H9 (cell line): ENCODE measurements around the gene DEFB132. TPM values are rescaled to one million over a fixed set of nuclear protein-coding genes. Genes with fewer than 3 reads are reported as not detected.

Experiments used
- DNase-seq: peaks from one replicate; pipeline ENCODE4 v3.0.0-alpha.2; 2017
- H2AFZ ChIP-seq: one replicate; pipeline ENCODE4 v1.6.1; 2013; ENCODE audit warnings: mild to moderate bottlenecking, low read length, control low read depth, moderate library complexity
- H2AK5ac ChIP-seq: 2 replicates; pipeline ENCODE4 v1.6.1; 2013; ENCODE audit warnings: low read length, control low read depth, mixed read lengths; ENCODE audit not compliant: insufficient read length
- H2BK120ac ChIP-seq: one replicate; pipeline ENCODE4 v1.6.1; 2013; ENCODE audit warnings: low read depth, mild to moderate bottlenecking, low read length, control low read depth, inconsistent platforms; ENCODE audit not compliant: poor library complexity, severe bottlenecking
- H2BK12ac ChIP-seq: 2 replicates; pipeline ENCODE4 v1.6.1; 2013; ENCODE audit warnings: low read length, control low read depth, mixed read lengths, low read depth; ENCODE audit not compliant: insufficient read length
- H2BK15ac ChIP-seq: 2 replicates; pipeline ENCODE4 v1.6.1; 2013; ENCODE audit warnings: low read depth, low read length, control low read depth
- H2BK20ac ChIP-seq: one replicate; pipeline ENCODE4 v1.6.1; 2013; ENCODE audit warnings: low read depth, mild to moderate bottlenecking, low read length, control low read depth, inconsistent platforms; ENCODE audit not compliant: poor library complexity, severe bottlenecking
- H2BK5ac ChIP-seq: 2 replicates; pipeline ENCODE4 v1.6.1; 2013; ENCODE audit warnings: low read length, control low read depth, mixed read lengths; ENCODE audit not compliant: insufficient read length
- H3K14ac ChIP-seq: 2 replicates; pipeline ENCODE4 v1.6.1; 2013; ENCODE audit warnings: low read length, control low read depth; ENCODE audit not compliant: insufficient read depth
- H3K18ac ChIP-seq: 2 replicates; pipeline ENCODE4 v1.6.1; 2013; ENCODE audit warnings: low read depth, mild to moderate bottlenecking, mixed read lengths, low read length, control low read depth; ENCODE audit not compliant: insufficient read length
- H3K23ac ChIP-seq: 2 replicates; pipeline ENCODE4 v1.6.1; 2013; ENCODE audit warnings: low read length, control low read depth, mixed read lengths, low read depth; ENCODE audit not compliant: insufficient read length
- H3K23me2 ChIP-seq: 2 replicates; pipeline ENCODE4 v1.6.1; 2013; ENCODE audit warnings: low read depth, mild to moderate bottlenecking, mixed read lengths, low read length, control low read depth; ENCODE audit not compliant: insufficient read length, poor library complexity, severe bottlenecking
- H3K27ac ChIP-seq: 2 replicates; pipeline ENCODE4 v1.5.1; 2013; ENCODE audit warnings: low read length, control low read depth, mixed read lengths, low read depth; ENCODE audit not compliant: insufficient read length
- H3K27me3 ChIP-seq: 2 replicates; pipeline ENCODE4 v1.6.1; 2013; ENCODE audit warnings: low read length, control low read depth, inconsistent platforms; ENCODE audit not compliant: insufficient read depth
- H3K4ac ChIP-seq: 2 replicates; pipeline ENCODE4 v1.6.1; 2013; ENCODE audit warnings: low read depth, mild to moderate bottlenecking, control low read depth, inconsistent platforms, low read length, moderate library complexity
- H3K4me1 ChIP-seq: 2 replicates; pipeline ENCODE4 v1.6.1; 2013; ENCODE audit warnings: low read length, control low read depth, inconsistent platforms; ENCODE audit not compliant: insufficient read depth
- H3K4me2 ChIP-seq: 2 replicates; pipeline ENCODE4 v1.6.1; 2013; ENCODE audit warnings: low read length, control low read depth, mixed read lengths; ENCODE audit not compliant: insufficient read length, insufficient read depth
- H3K56ac ChIP-seq: 2 replicates; pipeline ENCODE4 v1.6.1; 2013; ENCODE audit warnings: low read depth, mild to moderate bottlenecking, mixed read lengths, low read length, control low read depth; ENCODE audit not compliant: insufficient read length
- H3K79me1 ChIP-seq: 2 replicates; pipeline ENCODE4 v1.6.1; 2013; ENCODE audit warnings: low read depth, mild to moderate bottlenecking, moderate library complexity, low read length, control low read depth, inconsistent platforms; ENCODE audit not compliant: insufficient read depth, poor library complexity, severe bottlenecking
- H3K79me2 ChIP-seq: 2 replicates; pipeline ENCODE4 v1.6.1; 2013; ENCODE audit warnings: low read length, control low read depth, inconsistent platforms; ENCODE audit not compliant: insufficient read depth
- H3K9ac ChIP-seq: 2 replicates; pipeline ENCODE4 v1.6.1; 2013; ENCODE audit warnings: low read length, control low read depth, mixed read lengths; ENCODE audit not compliant: insufficient read length; ENCODE audit errors: extremely low read depth
- H3K9me3 ChIP-seq: one replicate; pipeline ENCODE4 v1.6.1; 2013; ENCODE audit warnings: low read depth, low read length, inconsistent platforms; ENCODE audit not compliant: control insufficient read depth
- H3T11ph ChIP-seq: one replicate; pipeline ENCODE4 v1.6.1; 2013; ENCODE audit warnings: mild to moderate bottlenecking, low read length, control low read depth, inconsistent platforms
- H4K20me1 ChIP-seq: one replicate; pipeline ENCODE4 v1.6.1; 2013; ENCODE audit not compliant: control insufficient read depth, insufficient read length, insufficient read depth
- H4K5ac ChIP-seq: 2 replicates; pipeline ENCODE4 v1.6.1; 2013; ENCODE audit warnings: low read depth, mild to moderate bottlenecking, mixed read lengths, low read length, control low read depth; ENCODE audit not compliant: insufficient read length
- H4K8ac ChIP-seq: replicated peaks from 2 replicates; pipeline ENCODE4 v1.6.1; 2013; ENCODE audit warnings: low read length, control low read depth, mixed read lengths, low read depth; ENCODE audit not compliant: insufficient read length
- H4K91ac ChIP-seq: 2 replicates; pipeline ENCODE4 v1.6.1; 2013; ENCODE audit warnings: low read depth, mild to moderate bottlenecking, moderate library complexity, mixed read lengths, low read length, control low read depth; ENCODE audit not compliant: insufficient read length
- H3K27ac Mint-ChIP-seq, 3 experiments: 2 replicates in 2 of 3; 3 replicates in 1 of 3; pipeline ENCODE4 v1.8.0; 2020 to 2021; ENCODE audit warnings: mixed read lengths in 3 of 3, mild to moderate bottlenecking in 1 of 3, moderate library complexity in 1 of 3
- H3K27me3 Mint-ChIP-seq: 2 replicates; pipeline ENCODE4 v1.8.0; 2021; ENCODE audit warnings: low read depth, mild to moderate bottlenecking, moderate library complexity, mixed read lengths
- H3K36me3 Mint-ChIP-seq, 3 experiments: 2 replicates in 2 of 3; 3 replicates in 1 of 3; pipeline ENCODE4 v1.8.0; 2020 to 2021; ENCODE audit warnings: low read depth in 3 of 3, mixed read lengths in 3 of 3; ENCODE audit not compliant: insufficient read depth in 1 of 3
- H3K4me1 Mint-ChIP-seq, 2 experiments: 2 replicates each; pipeline ENCODE4 v1.8.0; 2020; ENCODE audit warnings: mixed read lengths in 2 of 2
- H3K4me3 Mint-ChIP-seq, 2 experiments: 2 replicates in 1 of 2; 3 replicates in 1 of 2; pipeline ENCODE4 v1.8.0; 2020 to 2021; ENCODE audit warnings: mild to moderate bottlenecking in 2 of 2, mixed read lengths in 2 of 2, moderate library complexity in 1 of 2
- H3K9me3 Mint-ChIP-seq, 2 experiments: 2 replicates in 1 of 2; 3 replicates in 1 of 2; pipeline ENCODE4 v1.8.0; 2020; ENCODE audit warnings: mild to moderate bottlenecking in 2 of 2, mixed read lengths in 2 of 2, moderate library complexity in 1 of 2
- CTCF ChIP-seq: fragments of 200-600 bp; sonication (generic); conservative IDR thresholded peaks from 3 replicates; pipeline ENCODE4 v1.8.0; 2021; ENCODE audit warnings: antibody characterized with exemption, mild to moderate bottlenecking
- total RNA-seq: library from RNA; stranded (reverse); gene quantifications from 2 replicates; pipeline ENCODE4 v1.2.1, GENCODE V29; 2021

Gene DEFB132
- total RNA-seq, 1 experiment from 2014 or later: not detected

- no peak for DNase-seq
- no peak overlapping the region for H2BK120ac ChIP-seq
- no peak overlapping the region for H3K27ac Mint-ChIP-seq
Observed at GRCh38 chr20:272718-273117, 15.2 kb downstream of the DEFB132 start.

More at GRCh38 chr20:272718-273117, 15.2 kb downstream of the DEFB132 start:
- Histone ChIP-seq H2BK12ac (no peak overlapping the region), H3K4me2 (no peak overlapping the region), H3K18ac (no peak overlapping the region), H3K27me3 (no peaks in the 10 kb centered on the region), H2BK15ac (no peak overlapping the region), H3K14ac (no peak overlapping the region), H4K5ac (no peak overlapping the region), H3K23me2 (no peaks in the 10 kb centered on the region), H4K91ac (no peak overlapping the region), H2AFZ (no peak overlapping the region), H3K79me1 (no peaks in the 10 kb centered on the region), H3K9ac (no peak overlapping the region), H3K23ac (no peak overlapping the region), H3K79me2 (no peaks in the 10 kb centered on the region), H2BK5ac (no peak overlapping the region), H2BK20ac (no peak overlapping the region), H3K4ac (no peak overlapping the region), H3K4me1 (0 out of 2 replicates have a peak, but pooled peaks cover under 1% of the 10 kb centered on the region), H3K56ac (no peak overlapping the region), H3T11ph (no peak overlapping the region), H4K8ac (no peak overlapping the region), H2AK5ac (no peak overlapping the region), H3K27ac (no peak overlapping the region), H4K20me1 (no peaks in the 10 kb centered on the region), H3K9me3 (no peaks in the 10 kb centered on the region)
- Mint-ChIP-seq H3K4me3 (no peak overlapping the region; a peak in 1 of 5 replicates), H3K36me3 (peaks cover 19 to 31% (median 20%) of the 10 kb centered on the region in 3 experiments; a peak in 6 of 7 replicates), H3K9me3 (no peaks in the 10 kb centered on the region), H3K27me3 (peaks cover 15% of the 10 kb centered on the region), H3K4me1 (peaks cover 0 to 1% of the 10 kb centered on the region in 2 experiments; a peak in 1 of 4 replicates)
- TF ChIP-seq CTCF: no peak
